GM21619 (cell line): ENCODE measurements around the gene SCUBE1.
"Not testable (repeated sequence)": the region's sequence is repeated elsewhere in the genome, so short reads cannot be mapped to it uniquely, and the experiment has no call there.

Experiments
- ATAC-seq: cut with Tn5 transposase; IDR thresholded peaks from one replicate; pipeline ENCODE4 v1.9.1; 2021; ENCODE audit not compliant: unreplicated experiment

The SCUBE1 gene

DNA sequence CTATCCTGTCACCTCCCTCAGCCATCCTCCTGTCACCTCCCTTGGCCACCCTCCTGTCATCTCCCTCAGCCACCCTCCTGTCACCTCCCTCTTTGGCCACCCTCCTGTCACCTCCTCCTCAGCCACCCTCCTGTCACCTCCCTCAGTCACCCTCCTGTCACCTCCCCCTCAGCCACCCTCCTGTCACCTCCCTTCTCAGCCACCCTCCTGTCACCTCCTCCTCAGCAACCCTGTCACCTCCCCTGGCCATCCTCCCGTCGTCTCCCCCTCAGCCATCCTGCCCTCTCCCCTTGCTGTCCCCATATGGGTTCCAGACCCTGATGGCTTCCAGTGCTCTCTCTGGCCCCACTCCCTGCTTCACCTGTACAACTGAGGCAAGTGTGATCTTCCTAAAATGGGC lies 61.8 kb downstream of the SCUBE1 start:
- ATAC-seq = no peak

- ATAC-seq = not testable (repeated sequence)
Measured at GRCh38 chr22:43280523-43280886, 62.7 kb downstream of the SCUBE1 start.

GRCh38 chr22:43279867-43280522 lies 63.2 kb downstream of the SCUBE1 start:
- ATAC-seq = no peak

DNA sequence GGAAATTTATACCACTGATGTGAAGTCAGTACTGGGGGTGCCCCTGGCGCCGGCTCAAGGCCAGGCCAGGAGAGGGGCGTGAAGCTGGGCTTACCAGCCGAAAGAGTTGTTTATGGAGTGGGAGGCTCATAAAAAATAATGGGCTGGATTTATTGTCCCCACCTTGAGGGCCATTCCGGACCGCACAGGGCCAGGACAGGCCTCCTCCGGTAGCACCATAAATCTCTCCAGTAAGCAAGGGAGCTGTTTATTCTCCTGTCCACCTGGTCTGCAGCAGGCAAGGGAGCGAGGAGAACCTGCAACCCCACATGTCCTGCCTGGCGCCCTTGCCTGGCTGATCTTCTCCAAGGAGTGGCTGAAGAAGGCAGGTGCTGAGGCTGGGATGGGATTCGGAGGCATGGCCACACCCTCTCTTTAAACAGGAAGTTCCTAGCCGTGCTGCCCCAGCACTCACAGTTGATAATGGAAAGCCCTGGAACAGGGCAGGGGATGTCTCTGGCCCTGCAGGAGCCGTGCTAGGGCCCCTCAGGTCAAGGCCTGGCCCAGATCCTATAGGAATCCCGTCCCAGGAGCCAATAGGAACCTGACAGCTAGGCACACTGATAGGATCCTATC lies 65.1 kb downstream of the SCUBE1 start:
- no peak for ATAC-seq

GRCh38 chr22:43277091-43277490 lies 66.1 kb downstream of the SCUBE1 start:
- ATAC-seq = no peak

- ATAC-seq = no peak
Measured at GRCh38 chr22:43276321-43276720, 66.9 kb downstream of the SCUBE1 start.

DNA sequence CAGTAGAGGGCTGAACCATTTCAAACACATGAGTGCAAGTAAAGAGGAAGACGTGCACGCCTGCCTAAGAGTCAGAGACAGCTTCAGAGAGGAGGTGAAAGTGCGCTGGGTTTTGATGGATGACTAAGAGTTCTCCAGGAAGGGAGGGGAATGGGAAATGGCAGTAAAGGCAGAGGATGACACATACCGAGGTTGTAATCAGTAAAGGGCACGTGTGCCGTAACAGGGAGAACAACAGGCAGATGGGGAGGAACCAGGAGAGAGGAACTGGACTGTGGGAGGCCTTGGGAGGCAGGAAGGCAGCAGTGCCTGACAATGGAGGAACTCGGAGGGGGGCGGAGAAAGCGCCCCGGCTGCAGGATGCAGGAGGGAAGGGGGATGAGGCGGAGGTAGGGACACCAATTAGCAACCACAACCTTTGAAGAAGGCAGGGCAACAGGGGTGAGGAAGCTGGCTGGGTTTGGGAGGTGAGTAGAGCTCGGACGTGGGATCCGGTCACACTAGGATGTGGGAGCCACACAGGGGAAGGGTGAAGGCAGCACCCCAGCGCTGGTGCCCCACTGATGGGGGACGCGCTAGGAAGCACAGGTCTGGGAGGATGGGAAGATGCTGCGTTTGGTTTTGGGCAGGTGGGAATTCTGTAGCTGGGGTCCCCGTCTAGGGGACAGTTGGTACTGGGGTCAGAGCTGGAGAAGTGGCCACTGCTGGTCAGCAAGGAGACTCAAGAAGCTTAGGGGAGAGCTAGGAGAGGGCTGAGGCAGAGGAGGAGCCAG lies 67.4 kb downstream of the SCUBE1 start:
- ATAC-seq = no peak

- ATAC-seq = no peak
Measured at GRCh38 chr22:43274595-43275240, 68.5 kb downstream of the SCUBE1 start.

GRCh38 chr22:43273902-43274484 lies 69.2 kb downstream of the SCUBE1 start:
- no peak for ATAC-seq

DNA sequence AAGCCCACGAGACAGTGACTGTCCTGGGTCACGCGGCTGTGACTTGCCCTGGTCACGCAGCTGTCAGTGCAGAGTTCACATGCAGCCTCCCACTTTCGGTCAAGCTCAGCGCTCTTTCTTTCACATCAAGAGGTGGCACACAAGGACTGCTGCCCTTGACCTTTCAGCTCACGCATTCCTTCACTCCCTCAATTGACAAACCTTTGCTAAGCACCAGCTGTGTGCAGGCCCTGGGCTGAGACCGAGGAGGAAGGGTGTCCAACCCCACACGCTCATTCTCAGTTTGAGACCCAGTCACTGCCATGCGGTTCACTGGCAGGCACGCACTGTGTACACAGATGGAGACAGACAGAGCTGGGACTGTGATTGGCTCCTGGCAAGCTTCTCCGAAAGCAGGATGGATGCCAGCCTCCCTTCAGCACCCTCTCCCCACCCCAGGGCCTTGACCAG lies 70.3 kb downstream of the SCUBE1 start:
- ATAC-seq = no peak

DNA sequence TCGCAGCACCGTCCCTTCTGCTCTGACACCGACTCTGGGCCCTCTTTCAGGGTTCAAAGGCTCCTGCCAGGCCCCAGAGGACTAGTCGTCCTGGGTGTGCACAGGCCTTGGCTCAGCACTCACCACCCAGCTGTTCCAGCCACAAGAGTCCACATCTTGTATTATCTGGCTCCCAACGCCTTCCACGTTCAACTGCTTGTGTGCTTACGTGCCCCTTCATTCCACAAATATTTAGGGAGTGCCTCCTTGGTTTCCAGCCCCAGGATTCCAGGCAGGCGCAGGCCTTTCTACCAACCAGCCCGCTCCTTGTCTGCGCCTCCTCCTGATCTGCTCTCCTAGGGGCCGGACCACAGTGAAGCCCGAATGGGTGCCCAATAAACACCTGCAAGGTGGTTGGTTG lies 70.9 kb downstream of the SCUBE1 start:
- ATAC-seq = no peak

DNA sequence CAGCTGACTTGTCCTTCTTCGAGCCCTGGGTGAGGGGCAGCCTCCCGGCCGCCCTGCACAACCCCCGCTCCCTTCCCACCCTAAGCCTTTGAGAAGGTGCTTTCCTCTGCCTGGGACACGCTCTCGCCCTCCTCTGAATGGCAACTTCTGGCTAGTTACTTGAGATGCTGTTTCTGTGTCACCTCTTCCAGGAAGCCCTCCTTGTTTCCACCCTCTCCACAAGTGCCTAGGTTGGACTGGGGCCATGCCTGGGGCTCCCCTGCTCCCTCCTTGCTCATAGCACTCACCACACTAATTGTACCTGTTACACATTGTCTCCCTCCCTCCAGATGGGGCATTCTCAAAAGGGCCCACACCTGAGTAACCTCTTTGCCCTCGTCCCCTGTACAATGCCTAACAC lies 72.2 kb downstream of the SCUBE1 start:
- no peak for ATAC-seq

- no peak for ATAC-seq
Measured at GRCh38 chr22:43270314-43270908, 72.8 kb downstream of the SCUBE1 start.

GRCh38 chr22:43269646-43270045 lies 73.5 kb downstream of the SCUBE1 start:
- no peak for ATAC-seq

DNA sequence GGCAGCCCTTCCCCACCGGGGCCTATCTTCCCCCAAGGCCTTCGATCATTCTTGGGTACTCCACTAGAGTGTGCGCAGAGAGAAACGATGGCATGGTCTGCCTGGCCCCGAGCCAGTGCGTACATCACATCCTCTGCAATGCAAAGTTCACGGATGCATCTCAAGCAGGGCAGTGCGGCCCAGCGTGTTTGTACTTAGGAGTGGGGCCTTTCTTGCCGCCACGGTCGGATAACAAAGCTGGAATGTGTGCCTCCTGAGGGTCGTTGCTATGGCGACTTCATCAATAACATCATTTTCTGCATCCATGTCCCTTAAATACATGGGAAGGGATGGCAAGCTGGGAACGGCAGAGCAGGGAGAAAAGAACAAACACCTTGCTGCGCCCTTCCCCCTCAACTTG lies 73.9 kb downstream of the SCUBE1 start:
- no peak for ATAC-seq

DNA sequence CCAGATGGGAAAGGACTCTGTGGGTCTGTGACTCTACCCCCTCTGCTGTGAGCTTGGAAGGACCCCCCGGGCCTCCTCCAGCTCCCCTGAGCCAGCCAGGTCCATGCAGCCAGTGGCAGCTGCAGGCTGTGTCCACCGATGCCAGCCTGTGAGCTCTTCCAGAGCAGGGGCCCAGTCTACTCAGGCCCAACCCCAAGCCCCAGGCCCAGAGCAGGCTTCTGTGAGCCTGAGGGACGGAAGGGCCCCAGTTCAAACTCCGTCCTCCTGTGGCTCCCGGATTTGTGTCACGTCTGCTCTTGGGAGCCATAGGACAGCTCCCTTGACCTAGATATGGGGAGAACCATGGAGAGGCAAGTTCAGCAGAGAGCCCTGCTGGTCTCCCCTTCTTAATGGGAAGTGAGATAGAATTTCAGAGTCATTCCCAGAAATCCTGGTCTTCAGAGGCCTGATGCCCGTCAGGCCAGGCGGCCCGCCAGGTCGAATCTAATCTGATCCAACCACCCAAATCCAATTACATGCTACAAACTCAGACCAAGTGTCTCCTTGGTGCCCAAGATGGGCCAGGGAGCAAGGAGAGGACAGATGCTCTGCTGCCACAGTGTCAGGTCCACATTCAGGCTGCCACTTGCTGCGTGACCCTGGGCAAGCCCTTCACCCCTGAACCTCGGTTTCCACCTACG lies 75.1 kb downstream of the SCUBE1 start:
- no peak for ATAC-seq

DNA sequence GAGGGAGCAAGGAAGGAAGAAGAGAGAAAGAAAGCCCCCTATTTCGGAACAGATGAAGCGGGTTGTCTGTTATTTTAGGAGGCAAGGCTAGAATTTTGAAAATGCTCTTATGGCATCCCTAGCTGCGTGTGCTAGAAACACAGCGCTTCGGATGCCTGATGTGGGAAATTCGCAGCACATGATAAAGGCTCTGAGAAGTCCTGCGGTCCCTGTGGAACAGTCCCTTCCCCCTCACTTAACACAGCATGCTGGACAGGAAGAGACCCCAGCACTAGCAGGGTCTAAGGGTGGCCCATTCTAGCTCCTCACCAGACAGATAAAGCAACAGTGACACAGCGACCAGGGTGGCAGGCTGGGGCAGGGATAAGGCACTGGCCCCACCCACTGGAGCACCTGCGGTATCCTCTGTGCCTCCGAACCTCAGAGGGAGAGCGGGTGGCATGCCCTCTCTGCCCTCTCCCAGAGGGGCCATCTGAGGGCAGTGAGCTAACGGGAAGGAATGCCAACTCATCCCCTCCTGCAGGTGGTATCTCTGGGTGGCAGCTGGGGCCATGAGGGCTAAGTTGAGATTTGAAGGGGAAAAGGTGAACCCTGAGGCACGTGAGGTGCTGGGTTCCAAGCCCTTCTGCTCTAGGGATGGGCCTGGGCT lies 75.7 kb downstream of the SCUBE1 start:
- no peak for ATAC-seq

DNA sequence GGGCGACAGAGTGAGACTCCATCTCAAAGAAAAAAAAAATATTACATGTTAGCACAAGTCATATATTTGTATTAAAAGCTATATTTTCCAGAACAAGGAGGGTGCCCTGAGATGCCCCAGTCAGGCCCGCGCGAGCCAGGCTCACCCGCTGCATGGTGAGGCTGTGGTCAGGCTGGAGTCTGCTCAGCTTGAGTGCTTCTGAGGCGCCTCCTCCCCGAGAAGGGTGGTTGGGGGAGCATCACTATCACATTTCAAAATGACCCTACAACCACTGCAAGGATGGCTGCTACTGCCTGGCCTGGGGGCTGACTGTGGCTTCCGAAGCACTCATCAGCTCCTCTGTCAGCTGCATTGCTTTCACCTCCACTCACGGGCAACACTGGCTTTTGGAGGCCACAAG lies 77.1 kb downstream of the SCUBE1 start:
- ATAC-seq = no peak

DNA sequence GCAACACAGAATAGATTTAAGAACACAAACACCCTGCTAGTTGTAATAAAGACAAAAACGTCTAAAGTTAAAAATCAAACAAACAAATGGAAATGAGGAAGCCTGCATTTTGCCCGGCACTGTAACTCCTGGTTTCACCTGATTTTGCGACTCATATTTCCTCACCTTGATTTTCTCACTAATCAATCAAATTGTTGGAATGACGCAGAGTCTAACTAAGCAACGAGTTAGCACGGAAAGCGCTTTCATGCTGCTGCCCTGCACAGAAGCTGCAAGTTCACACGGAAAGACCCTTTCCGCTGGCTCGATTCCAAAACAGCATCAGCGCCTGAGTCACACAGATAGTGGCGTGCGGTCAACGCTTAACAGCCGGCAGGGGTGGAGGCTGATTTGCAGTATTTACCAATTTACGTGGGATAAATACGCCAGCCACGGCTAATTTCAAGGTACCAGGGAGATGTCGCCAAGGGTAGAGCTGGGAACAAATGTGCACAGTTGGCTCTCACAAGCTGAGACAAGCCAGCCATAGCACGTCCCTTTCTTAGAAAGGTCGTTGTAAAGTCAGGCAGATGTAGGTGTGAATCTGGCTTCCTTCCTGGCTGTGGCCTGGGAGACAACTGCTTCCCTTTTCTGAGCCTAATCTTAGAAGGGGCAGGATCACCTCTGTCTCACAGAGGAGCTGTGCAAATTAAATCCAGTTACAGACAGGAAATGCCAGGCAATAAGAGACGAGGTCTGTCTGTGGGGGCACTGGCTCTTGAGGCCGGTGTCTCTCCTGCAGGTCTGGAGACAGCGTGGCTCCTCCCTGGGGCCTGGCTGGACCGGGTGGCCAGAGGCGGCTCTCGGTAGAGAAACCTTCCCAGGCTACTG lies 79.3 kb downstream of the SCUBE1 start:
- ATAC-seq = peak; percentile 59
